Measurements from ENCODE around the gene MDC1. TPM values are rescaled to one million over a fixed set of nuclear protein-coding genes. Genes with fewer than 3 reads are reported as not detected.

Gene MDC1
- polyA plus RNA-seq, 1 experiment, result 7.5 TPM

DNA sequence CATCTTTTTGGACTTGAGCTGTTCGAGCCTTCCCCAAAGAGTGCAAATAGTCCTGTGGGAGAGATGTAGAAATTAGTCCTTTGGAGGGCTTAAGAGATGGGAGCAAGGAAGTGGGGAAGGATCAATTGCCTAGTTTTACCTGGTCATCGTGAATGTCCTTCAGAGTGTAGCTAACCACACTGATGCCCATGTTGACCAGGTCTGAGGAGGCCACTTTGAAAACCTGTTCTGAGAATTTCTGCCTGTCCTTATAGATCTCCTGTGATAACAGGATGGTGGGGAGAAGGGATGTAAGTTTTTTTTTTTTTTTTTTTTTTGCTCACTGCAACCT lies 23.4 kb upstream of the MDC1 start:
- TF ChIP-seq, protein P1, sequence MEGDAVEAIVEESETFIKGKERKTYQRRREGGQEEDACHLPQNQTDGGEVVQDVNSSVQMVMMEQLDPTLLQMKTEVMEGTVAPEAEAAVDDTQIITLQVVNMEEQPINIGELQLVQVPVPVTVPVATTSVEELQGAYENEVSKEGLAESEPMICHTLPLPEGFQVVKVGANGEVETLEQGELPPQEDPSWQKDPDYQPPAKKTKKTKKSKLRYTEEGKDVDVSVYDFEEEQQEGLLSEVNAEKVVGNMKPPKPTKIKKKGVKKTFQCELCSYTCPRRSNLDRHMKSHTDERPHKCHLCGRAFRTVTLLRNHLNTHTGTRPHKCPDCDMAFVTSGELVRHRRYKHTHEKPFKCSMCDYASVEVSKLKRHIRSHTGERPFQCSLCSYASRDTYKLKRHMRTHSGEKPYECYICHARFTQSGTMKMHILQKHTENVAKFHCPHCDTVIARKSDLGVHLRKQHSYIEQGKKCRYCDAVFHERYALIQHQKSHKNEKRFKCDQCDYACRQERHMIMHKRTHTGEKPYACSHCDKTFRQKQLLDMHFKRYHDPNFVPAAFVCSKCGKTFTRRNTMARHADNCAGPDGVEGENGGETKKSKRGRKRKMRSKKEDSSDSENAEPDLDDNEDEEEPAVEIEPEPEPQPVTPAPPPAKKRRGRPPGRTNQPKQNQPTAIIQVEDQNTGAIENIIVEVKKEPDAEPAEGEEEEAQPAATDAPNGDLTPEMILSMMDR (IDR thresholded peaks at IDR 0.05; ENCODE audit: insufficient read depth, low read depth, low read length), result no peak
- POLR2A ChIA-PET, result interaction anchor here (0.7 kb wide), 2 partner anchors 10 to 13 kb away, joined by 4 to 24 read pairs; no protein-coding TSS in a partner anchor
- no peak for DNase-seq (ENCODE audit: low read depth)
- Histone ChIP-seq H3K27me3 (ENCODE audit: control insufficient read depth, insufficient read depth, low read length) (no peaks in the 10 kb centered on the region), H3K36me3 (ENCODE audit: control insufficient read depth, insufficient read depth, low read length) (peaks cover 28% of the 10 kb centered on the region), H3K4me3 (ENCODE audit: low read depth, low read length) (no peak overlapping the region)
- CTCF ChIA-PET, result interaction anchor here (0.5 to 2.6 kb wide), 6 partner anchors 10 to 114 kb away, joined by 3 to 9 read pairs (median 6); partner anchors contain the start of gene ATAT1

DNA sequence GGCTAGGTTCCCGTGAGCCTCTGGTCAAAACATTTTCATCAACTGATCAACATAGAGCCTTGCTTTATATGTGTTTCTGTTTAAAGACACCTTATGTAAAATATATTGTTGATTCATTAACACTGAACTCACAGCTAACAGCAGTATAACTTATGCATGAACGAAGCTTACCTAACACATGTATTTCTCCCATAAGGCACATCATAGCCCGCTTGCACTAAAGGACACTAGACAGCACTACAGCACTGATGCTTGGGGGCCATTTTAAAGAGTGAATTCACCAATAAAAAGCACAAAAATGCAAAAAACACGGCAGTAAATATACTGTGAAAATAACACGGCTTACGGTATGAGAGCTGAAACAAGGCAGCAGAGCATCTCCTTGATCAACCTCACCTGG lies 21.5 kb upstream of the MDC1 start:
- CTCF ChIA-PET, result interaction anchor here (0.6 to 2.7 kb wide), 7 partner anchors 11 to 142 kb away, joined by 3 to 12 read pairs (median 5); no protein-coding TSS in a partner anchor
- DNase-seq (ENCODE audit: low read depth), result no peak
- POLR2A ChIA-PET, result interaction anchor here (0.9 kb wide), 1 partner anchor 14 kb away, joined by 3 read pairs; no protein-coding TSS in a partner anchor
- H3K27me3 ChIP-seq (ENCODE audit: control insufficient read depth, insufficient read depth, low read length), result no peaks in the 10 kb centered on the region
- H3K36me3 ChIP-seq (ENCODE audit: control insufficient read depth, insufficient read depth, low read length), result peaks cover 32% of the 10 kb centered on the region
- H3K4me3 ChIP-seq (ENCODE audit: low read depth, low read length), result no peak overlapping the region
- TF ChIP-seq, protein P1 (IDR thresholded peaks at IDR 0.05; ENCODE audit: insufficient read depth, low read depth, low read length), result no peak

DNA sequence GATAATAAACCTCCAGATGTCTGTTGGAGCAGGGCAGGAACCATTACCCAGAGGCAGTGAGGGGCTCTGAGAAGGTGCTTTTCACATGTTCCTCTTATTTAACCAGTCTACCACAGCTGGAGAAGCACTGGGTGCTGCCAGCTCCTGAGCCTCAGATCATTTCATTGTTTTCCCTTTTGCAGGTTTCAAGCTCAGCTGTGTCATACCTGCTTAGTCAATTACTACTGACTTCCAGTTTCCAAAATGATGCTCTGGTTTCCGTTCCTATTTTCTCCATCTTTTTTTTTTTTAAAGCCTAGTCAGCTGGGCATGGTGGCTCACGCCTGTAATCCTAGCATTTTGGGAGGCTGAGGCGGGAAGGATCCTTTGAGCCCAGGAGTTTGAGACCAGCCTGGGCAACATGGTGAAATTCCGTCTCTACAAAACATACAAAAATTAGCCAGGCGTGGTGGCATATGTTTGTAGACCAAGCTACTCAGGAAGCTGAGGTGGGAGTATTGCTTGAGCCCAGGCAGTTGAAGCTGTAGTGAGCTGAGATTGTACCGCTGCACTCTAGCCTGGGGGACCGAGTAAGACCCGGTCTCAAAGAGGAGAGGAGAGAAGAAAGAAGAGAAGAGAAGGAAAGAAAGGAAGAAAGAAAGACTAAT lies 18.7 kb upstream of the MDC1 start:
- ChIA-PET POLR2A (no interaction called here), CTCF (interaction anchor here (1.2 to 20.5 kb wide), 3 partner anchors 11 to 58 kb away, joined by 3 to 387 read pairs (median 24); partner anchors contain the start of gene DHX16)
- Histone ChIP-seq H3K4me3 (ENCODE audit: low read depth, low read length) (no peak overlapping the region), H3K27me3 (ENCODE audit: control insufficient read depth, insufficient read depth, low read length) (no peaks in the 10 kb centered on the region), H3K36me3 (ENCODE audit: control insufficient read depth, insufficient read depth, low read length) (peaks cover 38% of the 10 kb centered on the region)
- TF ChIP-seq, protein P1 (IDR thresholded peaks at IDR 0.05; ENCODE audit: insufficient read depth, low read depth, low read length), result no peak
- DNase-seq (ENCODE audit: low read depth), result no peak

DNA sequence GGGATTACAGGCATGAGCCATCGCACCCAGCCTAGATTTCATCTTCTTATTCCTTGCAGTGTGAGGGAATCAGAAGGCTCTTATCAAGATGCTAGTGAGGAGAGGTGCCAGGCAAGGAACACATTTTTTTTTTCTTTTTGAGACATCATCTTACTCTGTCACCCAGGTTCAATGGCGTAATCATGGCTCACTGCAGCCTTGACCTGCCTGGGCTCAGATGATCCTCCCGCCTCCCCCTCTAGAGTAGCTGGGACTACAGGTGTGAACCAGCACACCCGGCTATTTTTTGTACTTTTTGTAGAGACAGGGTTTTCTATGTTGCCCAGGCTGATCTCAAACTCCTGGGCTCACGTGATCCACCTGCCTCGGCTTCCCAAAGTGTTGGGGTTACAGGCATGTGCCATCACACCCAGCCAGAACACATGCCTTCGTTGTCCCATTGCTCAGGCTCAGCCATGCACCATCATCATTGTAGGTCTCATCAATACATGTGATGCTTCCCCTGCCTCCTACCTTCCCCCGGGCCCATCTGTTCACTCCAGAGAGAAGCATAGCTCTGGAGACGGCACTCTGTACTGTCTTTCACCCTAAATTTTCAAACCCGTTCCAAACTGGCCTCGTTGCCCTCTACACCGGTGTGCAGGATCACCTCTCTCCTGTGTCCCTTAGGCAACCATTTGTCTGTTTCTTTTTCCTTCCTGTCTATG lies 15.3 kb upstream of the MDC1 start:
- ChIA-PET CTCF (interaction anchor here (0.5 to 20.5 kb wide), 8 partner anchors 9 to 181 kb away, joined by 3 to 387 read pairs (median 6); partner anchors contain the start of genes DHX16, FLOT1 and VARS2), POLR2A (no interaction called here)
- Histone ChIP-seq H3K27me3 (ENCODE audit: control insufficient read depth, insufficient read depth, low read length) (no peaks in the 10 kb centered on the region), H3K4me3 (ENCODE audit: low read depth, low read length) (no peak overlapping the region), H3K36me3 (ENCODE audit: control insufficient read depth, insufficient read depth, low read length) (peaks cover 39% of the 10 kb centered on the region)
- no peak for DNase-seq (ENCODE audit: low read depth)
- TF ChIP-seq, protein P1 (IDR thresholded peaks at IDR 0.05; ENCODE audit: insufficient read depth, low read depth, low read length), result no peak
